ENCODE measurements around the gene CIDEC.

Gene CIDEC

GRCh38 chr3:9831253-9831652 lies 48.8 kb downstream of the CIDEC start:
- Histone ChIP-seq H3K9me3 (ENCODE audit: insufficient read depth, low read length) (no peaks in the 10 kb centered on the region), H3K27ac (ENCODE audit: low read depth, low read length) (no peak overlapping the region)
- TF ChIP-seq EZH2phosphoT487 (conservative IDR thresholded peaks at IDR 0.05; ENCODE audit: low read length) (no peak), CTCF (IDR thresholded peaks at IDR 0.05; ENCODE audit: insufficient read depth, low read length, poor library complexity, severe bottlenecking) (no peak)

GRCh38 chr3:9828801-9829755 lies 51.0 kb downstream of the CIDEC start:
- Histone ChIP-seq H3K9me2 (replicated peaks; ENCODE audit: insufficient read depth, low read length) (no peaks in the 10 kb centered on the region), H2AFZ (ENCODE audit: low read depth, low read length, severe bottlenecking) (no peak overlapping the region), H3K79me2 (ENCODE audit: insufficient read depth, low read length) (no peaks in the 10 kb centered on the region), H3F3A (ENCODE audit: insufficient read depth) (0 out of 2 replicates have a peak, but pooled peaks cover 3% of the 10 kb centered on the region), H3K27me3 (ENCODE audit: low read length) (no peaks in the 10 kb centered on the region), H3K4me2 (ENCODE audit: low read depth, low read length, poor library complexity, severe bottlenecking) (no peak overlapping the region), H3K27ac (ENCODE audit: low read depth, low read length) (no peak overlapping the region), H3K9me3 (ENCODE audit: insufficient read depth, low read length) (no peaks in the 10 kb centered on the region), H3K36me3 (ENCODE audit: low read length) (no peaks in the 10 kb centered on the region), H3K4me3 (ENCODE audit: insufficient read depth, low read length, poor library complexity, severe bottlenecking) (no peak overlapping the region), H4K20me1 (ENCODE audit: low read depth, low read length) (no peaks in the 10 kb centered on the region), H3K9ac (ENCODE audit: low read length) (no peak overlapping the region)
- no peak for TF ChIP-seq CTCF (IDR thresholded peaks at IDR 0.05; ENCODE audit: insufficient read depth, low read length, poor library complexity, severe bottlenecking)
- TF ChIP-seq EZH2phosphoT487 (conservative IDR thresholded peaks at IDR 0.05; ENCODE audit: low read length), result no peak

More at GRCh38 chr3:9831253-9831652, 48.8 kb downstream of the CIDEC start:
- Histone ChIP-seq H4K20me1 (ENCODE audit: low read depth, low read length) (no peaks in the 10 kb centered on the region), H3K79me2 (ENCODE audit: insufficient read depth, low read length) (no peaks in the 10 kb centered on the region), H2AFZ (ENCODE audit: low read depth, low read length, severe bottlenecking) (no peak overlapping the region), H3K4me3 (ENCODE audit: insufficient read depth, low read length, poor library complexity, severe bottlenecking) (no peak overlapping the region), H3K36me3 (ENCODE audit: low read length) (no peaks in the 10 kb centered on the region; the same call in 1 of the 2 replicates), H3K9ac (ENCODE audit: low read length) (no peak overlapping the region), H3K27me3 (ENCODE audit: low read length) (no peaks in the 10 kb centered on the region), H3K9me2 (replicated peaks; ENCODE audit: insufficient read depth, low read length) (no peaks in the 10 kb centered on the region), H3F3A (ENCODE audit: insufficient read depth) (0 out of 2 replicates have a peak, but pooled peaks cover 3% of the 10 kb centered on the region), H3K4me2 (ENCODE audit: low read depth, low read length, poor library complexity, severe bottlenecking) (no peak overlapping the region)

- Histone ChIP-seq H3K79me2 (ENCODE audit: insufficient read depth, low read length) (no peaks in the 10 kb centered on the region), H3K9me3 (ENCODE audit: insufficient read depth, low read length) (no peaks in the 10 kb centered on the region), H3K4me2 (ENCODE audit: low read depth, low read length, poor library complexity, severe bottlenecking) (no peak overlapping the region), H3K9ac (ENCODE audit: low read length) (no peak overlapping the region), H3K27me3 (ENCODE audit: low read length) (no peaks in the 10 kb centered on the region), H4K20me1 (ENCODE audit: low read depth, low read length) (no peaks in the 10 kb centered on the region), H3K9me2 (replicated peaks; ENCODE audit: insufficient read depth, low read length) (no peaks in the 10 kb centered on the region), H3F3A (ENCODE audit: insufficient read depth) (0 out of 2 replicates have a peak, but pooled peaks cover 3% of the 10 kb centered on the region), H3K27ac (ENCODE audit: low read depth, low read length) (no peak overlapping the region), H2AFZ (ENCODE audit: low read depth, low read length, severe bottlenecking) (no peak overlapping the region), H3K4me3 (ENCODE audit: insufficient read depth, low read length, poor library complexity, severe bottlenecking) (no peak overlapping the region), H3K36me3 (ENCODE audit: low read length) (no peaks in the 10 kb centered on the region)
- TF ChIP-seq EZH2phosphoT487 (conservative IDR thresholded peaks at IDR 0.05; ENCODE audit: low read length), result no peak
- TF ChIP-seq CTCF (IDR thresholded peaks at IDR 0.05; ENCODE audit: insufficient read depth, low read length, poor library complexity, severe bottlenecking), result peak; percentile 16
Observed at GRCh38 chr3:9826815-9827573, 53.1 kb downstream of the CIDEC start.
